ENCODE measurements around the gene ORMDL2. TPM values are rescaled to one million over a fixed set of nuclear protein-coding genes. Genes with fewer than 3 reads are reported as not detected.

Gene ORMDL2
- polyA plus RNA-seq, 1 donor from 2014 or later, result 11.5 TPM

DNA sequence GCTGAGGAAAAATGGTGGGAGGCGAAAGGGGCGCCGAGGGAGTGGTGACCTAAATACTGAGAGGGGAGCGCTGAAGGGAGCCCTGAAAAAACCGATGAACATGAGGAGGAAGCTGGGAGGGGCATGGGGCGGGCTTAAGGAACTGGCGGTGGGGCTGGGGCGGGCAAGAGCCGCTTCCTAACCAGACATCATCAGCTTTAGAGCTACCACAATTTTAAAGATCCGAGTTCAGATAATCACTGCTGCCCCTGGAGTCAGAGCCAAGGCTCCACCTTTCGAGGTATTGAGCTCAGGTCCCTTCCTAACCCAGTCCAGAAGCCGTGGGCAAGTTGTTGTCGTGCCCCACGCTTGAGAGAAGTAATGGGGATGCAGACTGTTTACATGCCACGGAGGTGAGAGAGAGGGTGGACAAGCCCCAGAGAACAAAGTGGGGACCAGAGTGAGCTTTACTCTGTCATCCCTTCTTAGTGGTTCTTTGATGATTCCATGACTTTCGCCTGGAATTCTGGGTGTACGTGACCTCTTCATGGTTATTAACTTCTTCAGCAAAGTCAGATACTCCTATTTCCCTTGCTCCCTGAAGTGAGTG lies 393 bp downstream of the ORMDL2 start:
- Histone ChIP-seq H3K79me2 (replicated peaks; ENCODE audit: insufficient read depth, low read length) (peaks cover 54% of the 10 kb centered on the region), H3K9me3 (ENCODE audit: low read length) (no peaks in the 10 kb centered on the region), H4K20me1 (ENCODE audit: insufficient read depth) (no peaks in the 10 kb centered on the region), H3F3A (ENCODE audit: insufficient read depth, low read length, poor library complexity, severe bottlenecking) (no peaks in the 10 kb centered on the region), H3K4me2 (ENCODE audit: low read length) (peak overlapping the region; percentile 79), H3K36me3 (ENCODE audit: insufficient read depth, low read length) (peaks cover 12% of the 10 kb centered on the region), H3K9ac (ENCODE audit: low read length) (peak overlapping the region; percentile 57), H3K27me3 (ENCODE audit: insufficient read depth, low read depth, low read length) (no peaks in the 10 kb centered on the region), H3K9me2 (ENCODE audit: insufficient read depth, low read length) (no peaks in the 10 kb centered on the region), H3K4me3 (ENCODE audit: low read length) (peak overlapping the region; percentile 73), H2AFZ (ENCODE audit: low read depth, low read length) (peak overlapping the region; percentile 52), H3K27ac (ENCODE audit: low read length) (peak overlapping the region; percentile 36)
- no peak for TF ChIP-seq RAD21 (conservative IDR thresholded peaks at IDR 0.05)
- peak; percentile 3 for TF ChIP-seq MXI1 (conservative IDR thresholded peaks at IDR 0.05; ENCODE audit: poor library complexity, severe bottlenecking)
- TF ChIP-seq EZH2 (IDR thresholded peaks at IDR 0.05; ENCODE audit: borderline replicate concordance, insufficient read depth, low read length, poor library complexity, severe bottlenecking), result no peak
- TF ChIP-seq POLR2AphosphoS5 (IDR thresholded peaks at IDR 0.05), result no peak

DNA sequence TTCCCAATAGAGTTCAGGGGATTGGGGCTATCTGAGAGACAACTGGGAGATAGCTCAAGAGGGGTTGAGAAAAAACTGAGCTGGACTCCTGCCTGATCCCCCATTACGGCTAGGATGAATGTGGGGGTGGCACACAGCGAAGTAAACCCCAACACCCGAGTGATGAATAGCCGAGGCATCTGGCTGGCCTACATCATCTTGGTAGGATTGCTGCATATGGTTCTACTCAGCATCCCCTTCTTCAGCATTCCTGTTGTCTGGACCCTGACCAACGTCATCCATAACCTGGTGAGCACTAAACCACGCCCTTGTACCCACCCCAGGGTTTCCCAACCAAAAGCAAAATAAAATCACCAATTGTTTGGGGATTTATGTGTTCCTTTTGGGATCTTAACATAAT lies 1.0 kb downstream of the ORMDL2 start:
- Histone ChIP-seq H3K9me2 (ENCODE audit: insufficient read depth, low read length) (no peaks in the 10 kb centered on the region), H3K4me2 (ENCODE audit: low read length) (no peak overlapping the region), H3K36me3 (ENCODE audit: insufficient read depth, low read length) (peaks cover 12% of the 10 kb centered on the region), H3K4me3 (ENCODE audit: low read length) (peak overlapping the region; percentile 73), H3K9me3 (ENCODE audit: low read length) (no peaks in the 10 kb centered on the region), H3F3A (ENCODE audit: insufficient read depth, low read length, poor library complexity, severe bottlenecking) (no peaks in the 10 kb centered on the region), H3K9ac (ENCODE audit: low read length) (no peak overlapping the region), H3K27me3 (ENCODE audit: insufficient read depth, low read depth, low read length) (no peaks in the 10 kb centered on the region), H4K20me1 (ENCODE audit: insufficient read depth) (no peaks in the 10 kb centered on the region), H3K27ac (ENCODE audit: low read length) (no peak overlapping the region), H2AFZ (ENCODE audit: low read depth, low read length) (no peak overlapping the region), H3K79me2 (replicated peaks; ENCODE audit: insufficient read depth, low read length) (peaks cover 47% of the 10 kb centered on the region)
- TF ChIP-seq RAD21 (conservative IDR thresholded peaks at IDR 0.05) (no peak), EP300 (conservative IDR thresholded peaks at IDR 0.05; ENCODE audit: poor library complexity, severe bottlenecking) (no peak), SMC3 (conservative IDR thresholded peaks at IDR 0.05; ENCODE audit: poor library complexity) (no peak), EZH2 (IDR thresholded peaks at IDR 0.05; ENCODE audit: borderline replicate concordance, insufficient read depth, low read length, poor library complexity, severe bottlenecking) (no peak), TAF1 (IDR thresholded peaks at IDR 0.05; ENCODE audit: low read depth) (no peak), MXI1 (conservative IDR thresholded peaks at IDR 0.05; ENCODE audit: poor library complexity, severe bottlenecking) (no peak), POLR2AphosphoS5 (IDR thresholded peaks at IDR 0.05) (no peak)
- TF ChIP-seq, protein P1, sequence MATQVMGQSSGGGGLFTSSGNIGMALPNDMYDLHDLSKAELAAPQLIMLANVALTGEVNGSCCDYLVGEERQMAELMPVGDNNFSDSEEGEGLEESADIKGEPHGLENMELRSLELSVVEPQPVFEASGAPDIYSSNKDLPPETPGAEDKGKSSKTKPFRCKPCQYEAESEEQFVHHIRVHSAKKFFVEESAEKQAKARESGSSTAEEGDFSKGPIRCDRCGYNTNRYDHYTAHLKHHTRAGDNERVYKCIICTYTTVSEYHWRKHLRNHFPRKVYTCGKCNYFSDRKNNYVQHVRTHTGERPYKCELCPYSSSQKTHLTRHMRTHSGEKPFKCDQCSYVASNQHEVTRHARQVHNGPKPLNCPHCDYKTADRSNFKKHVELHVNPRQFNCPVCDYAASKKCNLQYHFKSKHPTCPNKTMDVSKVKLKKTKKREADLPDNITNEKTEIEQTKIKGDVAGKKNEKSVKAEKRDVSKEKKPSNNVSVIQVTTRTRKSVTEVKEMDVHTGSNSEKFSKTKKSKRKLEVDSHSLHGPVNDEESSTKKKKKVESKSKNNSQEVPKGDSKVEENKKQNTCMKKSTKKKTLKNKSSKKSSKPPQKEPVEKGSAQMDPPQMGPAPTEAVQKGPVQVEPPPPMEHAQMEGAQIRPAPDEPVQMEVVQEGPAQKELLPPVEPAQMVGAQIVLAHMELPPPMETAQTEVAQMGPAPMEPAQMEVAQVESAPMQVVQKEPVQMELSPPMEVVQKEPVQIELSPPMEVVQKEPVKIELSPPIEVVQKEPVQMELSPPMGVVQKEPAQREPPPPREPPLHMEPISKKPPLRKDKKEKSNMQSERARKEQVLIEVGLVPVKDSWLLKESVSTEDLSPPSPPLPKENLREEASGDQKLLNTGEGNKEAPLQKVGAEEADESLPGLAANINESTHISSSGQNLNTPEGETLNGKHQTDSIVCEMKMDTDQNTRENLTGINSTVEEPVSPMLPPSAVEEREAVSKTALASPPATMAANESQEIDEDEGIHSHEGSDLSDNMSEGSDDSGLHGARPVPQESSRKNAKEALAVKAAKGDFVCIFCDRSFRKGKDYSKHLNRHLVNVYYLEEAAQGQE (IDR thresholded peaks at IDR 0.05; ENCODE audit: borderline replicate concordance), result no peak
- TF ChIP-seq, protein P2, sequence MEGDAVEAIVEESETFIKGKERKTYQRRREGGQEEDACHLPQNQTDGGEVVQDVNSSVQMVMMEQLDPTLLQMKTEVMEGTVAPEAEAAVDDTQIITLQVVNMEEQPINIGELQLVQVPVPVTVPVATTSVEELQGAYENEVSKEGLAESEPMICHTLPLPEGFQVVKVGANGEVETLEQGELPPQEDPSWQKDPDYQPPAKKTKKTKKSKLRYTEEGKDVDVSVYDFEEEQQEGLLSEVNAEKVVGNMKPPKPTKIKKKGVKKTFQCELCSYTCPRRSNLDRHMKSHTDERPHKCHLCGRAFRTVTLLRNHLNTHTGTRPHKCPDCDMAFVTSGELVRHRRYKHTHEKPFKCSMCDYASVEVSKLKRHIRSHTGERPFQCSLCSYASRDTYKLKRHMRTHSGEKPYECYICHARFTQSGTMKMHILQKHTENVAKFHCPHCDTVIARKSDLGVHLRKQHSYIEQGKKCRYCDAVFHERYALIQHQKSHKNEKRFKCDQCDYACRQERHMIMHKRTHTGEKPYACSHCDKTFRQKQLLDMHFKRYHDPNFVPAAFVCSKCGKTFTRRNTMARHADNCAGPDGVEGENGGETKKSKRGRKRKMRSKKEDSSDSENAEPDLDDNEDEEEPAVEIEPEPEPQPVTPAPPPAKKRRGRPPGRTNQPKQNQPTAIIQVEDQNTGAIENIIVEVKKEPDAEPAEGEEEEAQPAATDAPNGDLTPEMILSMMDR (IDR thresholded peaks at IDR 0.05; ENCODE audit: poor library complexity, severe bottlenecking), result no peak
